NCI-H2196 treated with DMSO at 0.1 percent for 48 hours (cell line): ENCODE measurements around the gene RGS17.

Experiments used
- DNase-seq: peaks from one replicate; lab custom pipeline; 2025; ENCODE audit not compliant: unreplicated experiment; lab: John Stamatoyannopoulos, UW

Gene RGS17

GRCh38 chr6:153086225-153086990, 44.7 kb downstream of the RGS17 start:
- DNase-seq, result no peak

GRCh38 chr6:153085239-153085638, 45.8 kb downstream of the RGS17 start:
- DNase-seq, result no peak

- DNase-seq, result no peak
These were observed 46.7 kb downstream of the RGS17 start for GRCh38 chr6:153084393-153084792.

- DNase-seq, result no peak
These were observed 47.2 kb downstream of the RGS17 start for GRCh38 chr6:153083869-153084268.

GRCh38 chr6:153081914-153082313, 49.2 kb downstream of the RGS17 start:
- no peak for DNase-seq

GRCh38 chr6:153076431-153076830, 54.7 kb downstream of the RGS17 start:
- DNase-seq, result no peak

GRCh38 chr6:153074761-153075160, 56.3 kb downstream of the RGS17 start:
- DNase-seq, result no peak

GRCh38 chr6:153073841-153074240, 57.2 kb downstream of the RGS17 start:
- DNase-seq, result no peak

GRCh38 chr6:153070756-153071155, 60.3 kb downstream of the RGS17 start:
- no peak for DNase-seq

- DNase-seq, result no peak
These were observed 61.2 kb downstream of the RGS17 start for GRCh38 chr6:153069897-153070296.

GRCh38 chr6:153065222-153065621, 65.9 kb downstream of the RGS17 start:
- DNase-seq, result no peak

GRCh38 chr6:153063936-153064335, 67.1 kb downstream of the RGS17 start:
- no peak for DNase-seq

- no peak for DNase-seq
These were observed 68.6 kb downstream of the RGS17 start for GRCh38 chr6:153062516-153062915.

GRCh38 chr6:153059757-153060156, 71.3 kb downstream of the RGS17 start:
- DNase-seq, result peak; percentile 9

GRCh38 chr6:153059311-153059710, 71.8 kb downstream of the RGS17 start:
- no peak for DNase-seq

GRCh38 chr6:153058909-153059308, 72.2 kb downstream of the RGS17 start:
- DNase-seq, result no peak

GRCh38 chr6:153058291-153058690, 72.8 kb downstream of the RGS17 start:
- no peak for DNase-seq

- no peak for DNase-seq
These were observed 74.8 kb downstream of the RGS17 start for GRCh38 chr6:153056308-153056707.

- DNase-seq, result no peak
These were observed 79.3 kb downstream of the RGS17 start for GRCh38 chr6:153051801-153052200.

- no peak for DNase-seq
These were observed 82.5 kb downstream of the RGS17 start for GRCh38 chr6:153048631-153049030.

- DNase-seq, result no peak
These were observed 83.7 kb downstream of the RGS17 start for GRCh38 chr6:153047386-153047785.

- no peak for DNase-seq
These were observed 85.8 kb downstream of the RGS17 start for GRCh38 chr6:153045271-153045670.

- DNase-seq, result peak; percentile 53
These were observed 86.8 kb downstream of the RGS17 start for GRCh38 chr6:153044295-153044694.
